Tibial nerve (tissue), 3 donors: ENCODE results near the gene DYNC1H1.

ENCODE experiments used
- POLR2A ChIP-seq, 2 donors: fragments of 450-650 bp; IDR thresholded peaks; one replicate each; pipeline ENCODE4 v1.6.1; 2017; ENCODE audit warnings: antibody characterized with exemption in 2 of 2, mild to moderate bottlenecking in 2 of 2, moderate library complexity in 2 of 2
- TF ChIP-seq, protein P1 (sequence below), 5 experiments: fragments of 200-600 bp in 3 of 5; fragments of 450-650 bp in 2 of 5; sonication (generic) in 3 of 5; IDR thresholded peaks; one replicate each; pipeline ENCODE4 v1.5.1; 2016 to 2019; ENCODE audit warnings: antibody characterized with exemption in 5 of 5, mild to moderate bottlenecking in 3 of 5, moderate library complexity in 2 of 5

GRCh38 chr14:101964297-101965180, at the start of gene DYNC1H1:
- peak; percentile 98 to 100 for TF ChIP-seq POLR2A (IDR thresholded peaks at IDR 0.05)
- TF ChIP-seq, protein P1, sequence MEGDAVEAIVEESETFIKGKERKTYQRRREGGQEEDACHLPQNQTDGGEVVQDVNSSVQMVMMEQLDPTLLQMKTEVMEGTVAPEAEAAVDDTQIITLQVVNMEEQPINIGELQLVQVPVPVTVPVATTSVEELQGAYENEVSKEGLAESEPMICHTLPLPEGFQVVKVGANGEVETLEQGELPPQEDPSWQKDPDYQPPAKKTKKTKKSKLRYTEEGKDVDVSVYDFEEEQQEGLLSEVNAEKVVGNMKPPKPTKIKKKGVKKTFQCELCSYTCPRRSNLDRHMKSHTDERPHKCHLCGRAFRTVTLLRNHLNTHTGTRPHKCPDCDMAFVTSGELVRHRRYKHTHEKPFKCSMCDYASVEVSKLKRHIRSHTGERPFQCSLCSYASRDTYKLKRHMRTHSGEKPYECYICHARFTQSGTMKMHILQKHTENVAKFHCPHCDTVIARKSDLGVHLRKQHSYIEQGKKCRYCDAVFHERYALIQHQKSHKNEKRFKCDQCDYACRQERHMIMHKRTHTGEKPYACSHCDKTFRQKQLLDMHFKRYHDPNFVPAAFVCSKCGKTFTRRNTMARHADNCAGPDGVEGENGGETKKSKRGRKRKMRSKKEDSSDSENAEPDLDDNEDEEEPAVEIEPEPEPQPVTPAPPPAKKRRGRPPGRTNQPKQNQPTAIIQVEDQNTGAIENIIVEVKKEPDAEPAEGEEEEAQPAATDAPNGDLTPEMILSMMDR (IDR thresholded peaks at IDR 0.05) = no peak
